WERI-Rb-1 (cell line): Measurements from ENCODE around the gene TNIK.

ENCODE experiments used
- DNase-seq: peaks from one replicate; pipeline ENCODE4 v3.0.0-alpha.2; 2020
- H3K27ac ChIP-seq: fragments of 250-450 bp; sonication (Bioruptor Pico); 2 replicates; pipeline ENCODE4 v1.5.1; 2020; ENCODE audit warnings: mild to moderate bottlenecking, moderate library complexity
- H3K27me3 ChIP-seq: fragments of 250-450 bp; sonication (Bioruptor Pico); 2 replicates; pipeline ENCODE4 v1.5.1; 2021; ENCODE audit warnings: mild to moderate bottlenecking, low read depth, moderate library complexity; ENCODE audit not compliant: insufficient read depth, severe bottlenecking
- H3K36me3 ChIP-seq: fragments of 250-450 bp; sonication (Bioruptor Pico); 2 replicates; pipeline ENCODE4 v1.5.1; 2020; ENCODE audit warnings: mild to moderate bottlenecking, moderate library complexity
- H3K4me3 ChIP-seq: 2 replicates; pipeline ENCODE4 v1.5.1; 2011; ENCODE audit warnings: low read depth, mild to moderate bottlenecking, control low read depth, low read length
- H3K9me3 ChIP-seq: fragments of 250-450 bp; sonication (Bioruptor Pico); 2 replicates; pipeline ENCODE4 v1.5.1; 2021; ENCODE audit warnings: mild to moderate bottlenecking, moderate library complexity; ENCODE audit not compliant: severe bottlenecking
- TF ChIP-seq, protein P1 (sequence below): IDR thresholded peaks from 2 replicates; pipeline ENCODE4 v1.5.1; 2011; ENCODE audit warnings: low read depth, mild to moderate bottlenecking, control low read depth, inconsistent platforms, low read length

Gene TNIK

DNA sequence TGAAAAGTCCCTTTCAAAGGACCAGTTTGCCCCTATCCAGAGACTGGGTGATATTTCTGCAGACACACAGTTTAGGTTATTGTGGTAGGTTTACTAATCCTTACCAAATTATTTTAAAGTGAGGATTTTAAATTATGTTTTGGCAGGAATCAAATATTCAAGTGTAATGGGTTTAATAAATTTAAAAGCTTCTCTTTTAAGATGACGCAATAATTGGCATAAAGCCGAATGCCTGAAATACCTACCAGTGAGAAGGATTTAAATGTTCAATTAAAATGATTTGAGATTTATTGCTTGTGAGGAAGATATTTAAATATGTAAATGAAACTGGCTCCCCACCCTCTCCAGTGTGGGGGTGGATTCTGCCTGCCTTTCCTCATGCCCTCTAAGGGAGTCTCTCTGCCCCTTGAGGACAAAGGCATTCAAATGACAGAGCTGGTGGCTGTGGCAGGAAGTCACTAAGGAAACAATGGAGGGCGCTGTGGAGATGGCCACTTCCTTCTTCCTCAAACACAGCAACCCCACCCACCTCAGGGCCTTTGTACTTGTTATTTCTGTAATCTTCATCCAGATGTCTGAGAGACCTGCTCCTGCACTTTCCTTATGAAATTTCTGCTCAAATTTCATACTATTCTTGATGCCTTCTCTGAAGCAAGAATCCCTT, 131.7 kb downstream of the TNIK start:
- Histone ChIP-seq H3K36me3 (no peaks in the 10 kb centered on the region), H3K27ac (no peak overlapping the region), H3K4me3 (no peak overlapping the region), H3K27me3 (no peaks in the 10 kb centered on the region), H3K9me3 (no peaks in the 10 kb centered on the region)
- TF ChIP-seq, protein P1, sequence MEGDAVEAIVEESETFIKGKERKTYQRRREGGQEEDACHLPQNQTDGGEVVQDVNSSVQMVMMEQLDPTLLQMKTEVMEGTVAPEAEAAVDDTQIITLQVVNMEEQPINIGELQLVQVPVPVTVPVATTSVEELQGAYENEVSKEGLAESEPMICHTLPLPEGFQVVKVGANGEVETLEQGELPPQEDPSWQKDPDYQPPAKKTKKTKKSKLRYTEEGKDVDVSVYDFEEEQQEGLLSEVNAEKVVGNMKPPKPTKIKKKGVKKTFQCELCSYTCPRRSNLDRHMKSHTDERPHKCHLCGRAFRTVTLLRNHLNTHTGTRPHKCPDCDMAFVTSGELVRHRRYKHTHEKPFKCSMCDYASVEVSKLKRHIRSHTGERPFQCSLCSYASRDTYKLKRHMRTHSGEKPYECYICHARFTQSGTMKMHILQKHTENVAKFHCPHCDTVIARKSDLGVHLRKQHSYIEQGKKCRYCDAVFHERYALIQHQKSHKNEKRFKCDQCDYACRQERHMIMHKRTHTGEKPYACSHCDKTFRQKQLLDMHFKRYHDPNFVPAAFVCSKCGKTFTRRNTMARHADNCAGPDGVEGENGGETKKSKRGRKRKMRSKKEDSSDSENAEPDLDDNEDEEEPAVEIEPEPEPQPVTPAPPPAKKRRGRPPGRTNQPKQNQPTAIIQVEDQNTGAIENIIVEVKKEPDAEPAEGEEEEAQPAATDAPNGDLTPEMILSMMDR = peak; percentile 72
- peak; percentile 56 for DNase-seq

DNA sequence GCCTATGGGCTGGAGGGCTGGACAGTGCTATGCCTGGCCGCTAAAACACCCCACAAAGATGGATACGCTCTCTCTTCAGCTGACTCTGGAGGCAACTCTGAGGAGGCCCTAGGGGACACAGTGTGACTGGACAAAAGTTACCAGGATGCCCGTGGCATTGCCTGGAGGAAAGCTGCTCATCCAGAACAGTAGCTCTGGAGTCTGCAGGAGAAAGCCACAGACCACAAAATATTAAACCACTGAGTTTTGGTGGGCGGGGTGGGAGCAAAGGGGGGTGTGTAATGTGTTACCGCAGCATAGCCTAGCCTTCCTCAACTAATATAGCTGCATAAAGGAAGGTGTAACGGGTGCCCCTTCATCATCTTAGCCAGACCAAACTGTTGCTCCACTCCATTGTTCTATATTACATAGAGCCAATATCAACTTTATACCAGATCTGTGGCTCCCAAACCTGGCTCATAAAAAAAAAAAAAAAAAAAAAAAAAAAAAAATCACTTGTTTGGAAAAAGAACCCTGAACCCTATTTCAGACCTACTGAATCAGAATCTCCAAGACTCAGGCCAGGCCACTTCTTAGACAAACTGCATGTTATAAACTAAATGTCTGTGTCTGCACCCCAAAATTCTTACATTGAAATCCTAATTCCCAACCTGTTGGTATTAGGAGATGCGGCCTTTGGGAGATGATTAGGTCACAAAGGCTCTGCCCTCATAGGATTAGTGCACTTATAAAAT, 132.6 kb downstream of the TNIK start:
- H3K27me3 ChIP-seq = no peaks in the 10 kb centered on the region
- H3K9me3 ChIP-seq = no peaks in the 10 kb centered on the region
- DNase-seq = no peak

DNA sequence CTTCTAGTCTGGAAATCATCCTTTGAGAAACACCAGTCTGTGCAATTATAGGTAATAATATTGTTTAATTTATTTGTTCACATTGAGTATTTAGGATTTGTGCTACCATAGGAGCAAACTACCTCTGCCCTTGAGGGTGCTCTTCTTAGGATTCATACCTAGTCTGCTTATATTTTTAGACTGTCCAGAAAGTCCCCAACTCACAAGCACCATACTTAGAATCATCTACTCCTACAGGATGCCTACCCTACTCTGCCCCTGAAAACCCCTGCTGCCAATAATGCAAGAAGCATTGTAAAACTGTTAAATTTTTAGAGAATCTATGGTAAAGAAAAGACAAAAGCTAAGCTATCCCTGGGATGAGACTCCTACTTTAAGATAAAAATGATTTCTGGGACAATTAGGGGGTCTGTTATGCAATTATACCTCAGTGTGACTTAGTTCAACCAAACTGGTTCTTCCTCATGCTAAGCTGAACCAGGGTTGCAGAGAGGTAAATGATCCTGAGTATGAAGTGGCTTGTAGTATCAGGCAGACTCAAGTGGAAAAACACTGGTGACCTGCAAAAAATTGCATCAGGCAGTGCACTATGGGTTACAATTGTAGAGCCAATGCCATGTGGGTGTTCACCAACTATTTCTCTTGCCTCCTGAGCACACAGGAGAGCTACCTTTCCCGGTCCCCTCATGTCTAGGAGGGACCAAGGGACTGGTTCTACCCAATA, 133.3 kb downstream of the TNIK start:
- Histone ChIP-seq H3K27ac (no peak overlapping the region), H3K9me3 (no peaks in the 10 kb centered on the region), H3K27me3 (no peaks in the 10 kb centered on the region), H3K4me3 (no peak overlapping the region), H3K36me3 (no peaks in the 10 kb centered on the region)
- TF ChIP-seq, protein P1 = no peak
- DNase-seq = no peak

More for the DNA sequence above, 132.6 kb downstream of the TNIK start:
- no peak overlapping the region for H3K4me3 ChIP-seq
- no peak overlapping the region for H3K27ac ChIP-seq
- H3K36me3 ChIP-seq = no peaks in the 10 kb centered on the region
- TF ChIP-seq, protein P1 = no peak

DNA sequence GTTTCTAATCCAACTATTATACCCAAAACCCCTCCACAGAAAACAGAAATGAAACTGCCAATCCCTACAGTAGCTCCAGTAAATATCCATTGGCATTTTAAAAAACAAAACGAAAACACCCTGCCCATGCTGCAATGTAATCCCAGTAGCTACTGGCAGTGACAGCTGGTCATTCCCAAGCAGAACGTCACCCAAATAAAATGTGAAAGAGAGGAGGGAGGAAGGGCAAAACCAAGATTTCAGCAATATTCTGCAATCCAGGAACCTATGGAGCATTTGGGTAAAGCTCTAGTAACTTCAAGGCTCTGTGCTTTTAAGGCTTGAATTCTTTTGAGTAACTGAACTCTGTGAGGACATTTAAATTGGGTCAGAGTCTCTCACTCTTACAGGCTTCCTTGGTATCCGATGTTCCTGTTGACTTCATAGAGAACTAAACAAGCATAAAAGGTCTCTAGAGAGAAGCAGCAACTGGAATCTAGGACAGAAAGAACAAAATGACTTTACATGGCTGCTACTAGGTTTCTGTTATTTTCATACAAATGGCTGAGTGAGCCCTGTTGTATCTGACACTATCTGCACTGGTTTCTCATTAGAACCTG, 136.2 kb downstream of the TNIK start:
- no peaks in the 10 kb centered on the region for H3K36me3 ChIP-seq
- no peaks in the 10 kb centered on the region for H3K9me3 ChIP-seq
- H3K27me3 ChIP-seq = no peaks in the 10 kb centered on the region
- no peak for DNase-seq
- H3K27ac ChIP-seq = no peak overlapping the region
- TF ChIP-seq, protein P1 = no peak
- no peak overlapping the region for H3K4me3 ChIP-seq

DNA sequence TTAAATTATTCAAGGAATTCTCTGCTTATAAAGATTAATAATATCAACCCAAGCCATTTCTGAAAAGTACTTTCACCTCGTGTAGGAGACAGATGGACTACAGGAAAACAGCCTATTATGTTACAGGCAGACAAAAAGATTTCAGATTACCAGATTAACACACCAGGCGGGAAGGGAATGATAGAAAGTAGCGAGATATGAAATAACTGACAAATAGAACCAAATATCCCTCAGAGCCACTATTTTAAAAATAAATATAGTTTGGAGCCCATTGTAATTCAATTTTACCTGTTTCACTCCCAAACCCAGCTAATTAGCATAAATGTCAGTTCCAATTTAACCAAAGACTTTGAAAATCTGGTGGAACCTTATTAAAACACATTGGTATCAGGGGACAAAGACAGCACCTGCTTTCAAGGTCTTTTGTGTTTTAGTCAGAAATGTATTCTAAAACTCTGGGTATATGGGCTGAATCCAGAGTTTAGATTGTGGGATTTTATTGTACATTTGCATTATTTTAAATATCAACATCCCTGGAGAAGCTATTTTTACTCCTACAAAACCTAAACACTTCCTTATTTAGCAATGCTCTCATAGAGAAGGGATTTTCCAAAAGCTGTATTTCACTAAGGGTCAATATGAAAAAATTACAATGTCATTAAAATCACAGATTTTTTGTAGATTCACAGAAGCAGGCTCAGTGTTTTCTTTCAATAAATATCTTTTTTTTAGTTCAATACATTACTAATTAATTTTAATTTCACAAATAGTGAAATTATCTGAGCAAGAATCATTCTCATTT, 138.4 kb downstream of the TNIK start:
- no peaks in the 10 kb centered on the region for H3K36me3 ChIP-seq
- no peaks in the 10 kb centered on the region for H3K9me3 ChIP-seq
- no peak overlapping the region for H3K27ac ChIP-seq
- DNase-seq = no peak
- no peak overlapping the region for H3K4me3 ChIP-seq
- no peaks in the 10 kb centered on the region for H3K27me3 ChIP-seq
- TF ChIP-seq, protein P1 = no peak
